Transverse colon (tissue), 4 donors: ENCODE results near the gene KMT2C.

Experiments
- CTCF ChIP-seq, 5 experiments: fragments of 200-600 bp in 3 of 5; fragments of 450-650 bp in 2 of 5; sonication (generic) in 3 of 5; IDR thresholded peaks; 1 replicate in 2 of 5; 2 replicates in 3 of 5; pipeline ENCODE4 v1.5.1; 2016 to 2017; ENCODE audit warnings: antibody characterized with exemption in 5 of 5, inconsistent platforms in 3 of 5, mild to moderate bottlenecking in 2 of 5, moderate library complexity in 1 of 5
- POLR2AphosphoS5 ChIP-seq, 3 donors: sonication (generic); formaldehyde crosslinking; IDR thresholded peaks; one replicate each; pipeline ENCODE4 v1.6.1; 2016; ENCODE audit warnings: antibody characterized with exemption in 3 of 3

GRCh38 chr7:152161171-152161570 lies 274.6 kb downstream of the KMT2C start:
- TF ChIP-seq CTCF (IDR thresholded peaks at IDR 0.05) = no peak
- no peak for TF ChIP-seq POLR2AphosphoS5 (IDR thresholded peaks at IDR 0.05)
